IMR-90 (cell line): ENCODE data around the gene NATD1.

Source experiments
- POLR2A ChIP-seq: IDR thresholded peaks from 2 replicates; pipeline ENCODE4 v1.6.1; 2012; ENCODE audit warnings: mild to moderate bottlenecking, low read depth, low read length
- RAD21 ChIP-seq: IDR thresholded peaks from 2 replicates; pipeline ENCODE4 v1.6.1; 2012; ENCODE audit warnings: low read length, improper control_type of control experiment
- TF ChIP-seq, protein P1 (sequence below): conservative IDR thresholded peaks from 2 replicates; pipeline ENCODE4 v1.5.1; 2012; ENCODE audit warnings: mild to moderate bottlenecking, low read depth, low read length, improper control_type of control experiment
- TF ChIP-seq, protein P2 (sequence below): fragments of 150-350 bp; IDR thresholded peaks from 2 replicates; pipeline ENCODE4 v1.6.1; 2016; ENCODE audit warnings: low read depth, mild to moderate bottlenecking, low read length, moderate library complexity, borderline replicate concordance

DNA sequence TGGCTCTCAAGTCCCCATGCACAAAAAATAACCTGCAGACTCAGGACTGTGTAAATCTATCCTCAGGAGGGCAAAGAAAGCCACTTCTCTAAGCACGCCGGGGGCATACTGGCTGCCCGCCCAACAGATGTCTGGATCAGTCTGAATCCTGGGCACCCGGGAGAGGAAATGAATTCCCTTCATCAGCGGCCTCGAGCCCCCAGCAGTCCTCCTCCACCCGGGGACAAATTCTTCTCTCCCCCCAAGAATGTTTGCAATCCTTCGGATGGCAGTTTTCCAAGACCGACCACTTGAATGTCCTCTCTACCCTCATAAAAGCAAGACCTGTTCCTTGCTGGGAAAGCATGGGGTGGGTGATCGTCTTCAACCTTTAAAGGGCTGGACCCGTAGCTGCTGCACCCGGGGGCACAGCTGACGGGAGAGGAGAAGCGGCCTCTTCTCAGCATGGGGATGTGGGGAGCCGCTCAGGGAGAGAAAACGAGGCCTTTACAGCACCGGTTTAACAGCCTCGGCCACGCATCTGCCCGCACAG, 21.9 kb upstream of the NATD1 start:
- TF ChIP-seq, protein P1, sequence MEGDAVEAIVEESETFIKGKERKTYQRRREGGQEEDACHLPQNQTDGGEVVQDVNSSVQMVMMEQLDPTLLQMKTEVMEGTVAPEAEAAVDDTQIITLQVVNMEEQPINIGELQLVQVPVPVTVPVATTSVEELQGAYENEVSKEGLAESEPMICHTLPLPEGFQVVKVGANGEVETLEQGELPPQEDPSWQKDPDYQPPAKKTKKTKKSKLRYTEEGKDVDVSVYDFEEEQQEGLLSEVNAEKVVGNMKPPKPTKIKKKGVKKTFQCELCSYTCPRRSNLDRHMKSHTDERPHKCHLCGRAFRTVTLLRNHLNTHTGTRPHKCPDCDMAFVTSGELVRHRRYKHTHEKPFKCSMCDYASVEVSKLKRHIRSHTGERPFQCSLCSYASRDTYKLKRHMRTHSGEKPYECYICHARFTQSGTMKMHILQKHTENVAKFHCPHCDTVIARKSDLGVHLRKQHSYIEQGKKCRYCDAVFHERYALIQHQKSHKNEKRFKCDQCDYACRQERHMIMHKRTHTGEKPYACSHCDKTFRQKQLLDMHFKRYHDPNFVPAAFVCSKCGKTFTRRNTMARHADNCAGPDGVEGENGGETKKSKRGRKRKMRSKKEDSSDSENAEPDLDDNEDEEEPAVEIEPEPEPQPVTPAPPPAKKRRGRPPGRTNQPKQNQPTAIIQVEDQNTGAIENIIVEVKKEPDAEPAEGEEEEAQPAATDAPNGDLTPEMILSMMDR: no peak
- TF ChIP-seq RAD21 (no peak), POLR2A (no peak)
- TF ChIP-seq, protein P2, sequence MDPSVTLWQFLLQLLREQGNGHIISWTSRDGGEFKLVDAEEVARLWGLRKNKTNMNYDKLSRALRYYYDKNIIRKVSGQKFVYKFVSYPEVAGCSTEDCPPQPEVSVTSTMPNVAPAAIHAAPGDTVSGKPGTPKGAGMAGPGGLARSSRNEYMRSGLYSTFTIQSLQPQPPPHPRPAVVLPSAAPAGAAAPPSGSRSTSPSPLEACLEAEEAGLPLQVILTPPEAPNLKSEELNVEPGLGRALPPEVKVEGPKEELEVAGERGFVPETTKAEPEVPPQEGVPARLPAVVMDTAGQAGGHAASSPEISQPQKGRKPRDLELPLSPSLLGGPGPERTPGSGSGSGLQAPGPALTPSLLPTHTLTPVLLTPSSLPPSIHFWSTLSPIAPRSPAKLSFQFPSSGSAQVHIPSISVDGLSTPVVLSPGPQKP: no peak
